HG03066 (cell line): ENCODE measurements around the gene ABCC2.
"Not testable (repeated sequence)": the region's sequence is repeated elsewhere in the genome, so short reads cannot be mapped to it uniquely, and the experiment has no call there.

Experiments used
- ATAC-seq: cut with Tn5 transposase; IDR thresholded peaks from one replicate; pipeline ENCODE4 v1.9.1; 2021; ENCODE audit warnings: low read depth; ENCODE audit not compliant: unreplicated experiment

The ABCC2 gene

DNA sequence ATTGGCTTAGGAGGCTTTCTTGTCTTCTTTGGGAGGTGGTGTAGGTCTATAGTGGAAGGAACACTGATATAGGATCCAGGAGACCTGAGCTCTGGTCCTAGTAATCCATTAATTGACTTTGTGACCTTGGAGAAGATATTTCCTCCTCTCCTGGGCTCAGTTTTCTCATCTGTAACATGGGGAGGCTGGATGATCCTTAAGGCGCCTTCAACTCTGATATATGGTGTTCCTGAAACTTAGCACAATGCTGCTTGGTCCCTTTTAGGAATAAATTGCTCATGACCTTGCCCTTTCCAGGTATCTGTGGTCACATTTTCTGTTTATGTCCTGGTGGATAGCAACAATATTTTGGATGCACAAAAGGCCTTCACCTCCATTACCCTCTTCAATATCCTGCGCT lies 25.3 kb downstream of the ABCC2 start:
- no peak for ATAC-seq

DNA sequence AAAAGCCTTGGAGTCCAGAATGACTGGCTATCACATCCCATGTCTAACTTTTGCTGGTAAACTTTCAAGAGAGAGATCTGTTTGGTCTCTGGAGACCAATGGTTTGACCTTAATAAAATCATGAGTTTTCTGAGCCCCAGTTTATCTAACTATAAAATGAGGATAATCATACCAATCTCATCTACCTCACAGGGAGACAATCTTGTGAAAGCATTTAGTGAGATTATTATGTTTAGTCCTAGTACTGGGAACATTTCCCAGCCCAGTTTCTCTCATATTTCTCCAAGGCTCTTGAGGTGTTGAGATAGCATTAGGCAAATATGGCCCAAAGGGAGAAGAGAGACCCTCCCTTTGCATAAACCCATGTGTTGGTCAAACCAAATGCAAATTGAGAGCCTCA lies 25.8 kb downstream of the ABCC2 start:
- ATAC-seq, result no peak

DNA sequence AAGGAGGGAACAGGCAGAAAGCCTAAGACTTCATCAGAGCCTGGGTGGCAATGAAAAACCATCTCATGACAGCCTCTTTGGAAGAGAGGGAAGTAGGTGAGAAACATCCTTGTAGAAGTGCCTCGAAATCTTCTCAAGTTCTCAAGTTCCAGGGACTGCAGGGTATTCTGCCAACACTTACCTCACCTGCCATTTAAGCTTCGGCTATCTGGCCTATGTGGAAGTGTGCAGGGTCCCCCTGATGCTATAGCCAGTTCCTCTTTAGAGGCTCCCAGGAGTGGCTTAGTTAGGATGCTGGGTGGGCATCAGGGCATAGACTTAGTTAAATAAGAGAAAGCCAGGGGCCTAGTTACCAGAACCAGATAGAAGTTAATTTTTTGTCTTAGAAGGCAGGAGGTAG lies 27.0 kb downstream of the ABCC2 start:
- no peak for ATAC-seq

DNA sequence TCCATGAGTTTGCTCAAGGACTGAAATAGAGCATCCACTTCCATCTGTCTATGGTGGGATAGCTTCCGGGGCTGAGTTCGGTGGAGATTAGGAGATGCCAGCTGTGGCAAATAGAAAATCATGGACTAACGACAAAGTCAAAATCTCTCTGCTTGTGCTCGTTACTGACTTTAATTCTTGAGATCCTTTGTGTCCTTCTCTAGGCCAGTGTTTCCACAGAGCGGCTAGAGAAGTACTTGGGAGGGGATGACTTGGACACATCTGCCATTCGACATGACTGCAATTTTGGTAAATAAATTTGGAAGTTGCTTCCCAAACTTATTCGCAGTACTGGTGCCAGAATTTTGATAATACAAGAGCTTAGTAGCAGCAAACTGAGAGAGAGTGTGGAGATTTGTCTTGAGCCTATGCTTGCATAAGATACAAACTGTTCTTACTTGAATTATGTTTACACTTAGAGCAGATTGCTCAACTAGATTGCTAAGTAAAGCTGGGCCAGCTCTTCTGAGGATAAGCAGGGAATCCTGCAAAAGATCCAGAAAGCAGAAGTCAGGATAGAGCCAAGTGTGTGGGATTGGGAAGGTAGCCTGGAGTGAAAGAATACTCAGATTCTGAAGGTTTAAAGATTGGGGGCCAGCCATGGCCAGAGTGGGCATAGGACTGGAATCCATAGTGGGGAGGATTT lies 27.6 kb downstream of the ABCC2 start:
- no peak for ATAC-seq

DNA sequence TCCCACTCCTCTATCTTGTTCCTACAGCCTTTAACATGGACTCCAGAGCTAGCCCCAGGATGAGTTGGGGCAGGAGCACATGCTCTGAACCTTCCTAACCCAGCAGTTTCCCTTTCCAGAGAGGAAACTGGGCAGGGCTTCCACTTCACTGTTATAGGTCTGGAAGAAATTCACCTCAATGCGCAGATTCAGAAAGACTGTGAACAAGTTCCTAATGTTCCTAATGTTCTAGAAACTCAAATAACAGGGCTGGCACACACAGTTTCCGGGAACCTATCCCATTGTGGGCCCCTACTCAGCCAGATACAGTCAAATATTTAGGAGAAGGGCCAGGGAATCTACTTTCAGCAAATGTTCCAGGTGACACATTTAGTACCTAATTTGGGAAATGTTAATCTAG lies 29.7 kb downstream of the ABCC2 start:
- no peak for ATAC-seq

DNA sequence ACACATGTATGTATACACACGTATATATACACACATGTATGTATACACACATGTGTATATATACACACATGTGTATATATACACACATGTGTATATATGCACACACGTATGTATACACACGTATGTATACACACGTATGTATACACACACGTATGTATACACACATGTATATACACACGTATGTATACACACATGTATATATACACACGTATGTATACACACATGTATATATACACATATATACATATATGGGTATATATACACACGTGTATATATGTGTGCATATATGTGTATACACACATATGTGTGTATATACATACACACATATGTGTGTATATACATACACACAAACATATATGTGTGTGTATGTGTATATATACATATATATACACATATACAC lies 31.7 kb downstream of the ABCC2 start:
- ATAC-seq, result no peak

DNA sequence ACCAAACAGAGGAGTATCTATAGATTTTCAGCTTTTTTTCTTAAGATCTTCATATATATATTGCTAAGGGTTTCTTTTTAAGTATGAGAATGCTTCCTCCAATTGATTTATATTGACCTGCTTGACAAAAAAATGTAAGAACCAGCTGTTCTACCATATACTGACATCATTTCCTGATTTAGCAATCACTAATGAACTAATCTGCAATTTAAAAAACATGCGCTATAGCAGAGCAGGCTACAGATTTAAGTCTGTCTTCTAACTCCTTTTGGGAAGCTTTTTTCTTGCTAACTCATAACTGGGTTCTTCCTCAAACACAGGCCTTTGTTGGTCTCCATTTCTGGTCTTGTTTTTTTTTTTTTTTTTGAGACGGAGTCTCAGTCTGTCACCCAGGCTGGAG lies 33.2 kb downstream of the ABCC2 start:
- ATAC-seq, result no peak

DNA sequence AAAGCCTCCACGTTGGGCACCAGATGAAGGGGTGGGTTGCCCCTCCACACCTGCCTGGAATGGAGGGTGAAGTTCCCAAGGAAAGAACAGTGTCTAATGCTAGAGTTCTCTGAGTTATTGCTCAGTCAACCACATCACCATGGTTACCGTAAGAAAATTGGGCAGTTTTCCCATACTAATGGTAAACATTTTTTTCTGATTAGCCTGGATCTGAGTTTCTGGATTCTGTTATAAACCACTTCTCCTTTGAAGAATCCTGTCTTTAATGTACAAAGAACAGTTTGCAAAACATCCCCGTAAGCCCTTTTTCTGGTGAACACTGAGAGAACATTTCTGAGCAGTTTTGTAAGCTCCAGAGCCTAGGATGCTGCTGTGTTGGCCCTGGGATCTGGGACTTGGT lies 45.5 kb downstream of the ABCC2 start:
- ATAC-seq, result no peak

DNA sequence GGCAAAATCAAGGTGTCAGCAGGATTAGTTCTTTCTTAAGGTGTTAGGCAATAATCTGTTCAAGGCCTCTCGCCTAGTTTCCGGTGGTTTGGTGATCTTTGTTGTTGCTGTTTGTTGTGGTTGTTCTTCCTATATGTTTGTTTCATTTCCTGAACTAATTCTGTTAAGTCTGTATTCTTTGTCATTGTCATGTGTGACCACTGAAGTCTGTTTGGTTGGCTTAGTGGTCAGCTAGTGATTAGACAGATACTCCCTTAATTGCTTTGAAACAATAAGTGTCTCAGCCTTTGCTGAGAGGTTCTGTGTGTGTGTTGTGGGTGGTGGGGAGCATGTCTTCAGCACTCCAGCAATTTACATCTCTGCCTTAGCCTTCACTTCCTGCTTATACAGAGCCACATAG lies 46.0 kb downstream of the ABCC2 start:
- ATAC-seq, result no peak

DNA sequence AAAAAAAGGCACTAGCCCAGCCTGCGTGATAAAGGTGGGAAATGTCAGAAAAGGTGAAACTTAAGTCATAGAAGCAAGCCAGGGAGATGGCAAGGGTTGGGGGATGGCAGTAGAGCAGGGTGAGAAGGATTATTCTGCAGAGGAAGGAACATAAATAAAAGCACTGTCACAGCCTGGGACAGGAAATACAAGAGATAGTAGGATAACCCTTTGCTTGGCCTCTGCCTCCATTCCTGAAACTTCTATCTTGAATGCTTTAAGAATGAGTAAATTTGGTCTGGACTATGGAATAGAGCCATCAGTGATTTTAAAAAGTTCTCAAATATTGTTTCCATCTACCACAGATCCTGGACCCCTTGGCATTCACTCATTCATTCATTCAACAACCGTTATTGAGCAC lies 50.0 kb downstream of the ABCC2 start:
- no peak for ATAC-seq

DNA sequence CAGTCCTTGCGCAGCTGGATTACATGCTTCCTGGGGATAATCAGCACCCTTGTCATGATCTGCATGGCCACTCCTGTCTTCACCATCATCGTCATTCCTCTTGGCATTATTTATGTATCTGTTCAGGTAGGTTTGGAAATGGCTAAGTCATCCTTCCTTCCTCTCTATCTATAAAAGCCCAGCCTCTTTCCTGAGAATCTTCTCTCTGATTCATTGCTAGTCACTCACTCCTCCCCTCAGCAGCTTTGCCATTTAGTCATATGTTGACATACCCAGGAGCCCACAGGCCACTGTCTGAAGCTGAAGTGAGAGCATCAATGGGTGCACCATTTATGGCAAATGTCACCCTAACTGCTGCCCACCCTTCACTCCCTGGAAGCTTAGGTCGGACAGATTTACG lies 52.0 kb downstream of the ABCC2 start:
- no peak for ATAC-seq

DNA sequence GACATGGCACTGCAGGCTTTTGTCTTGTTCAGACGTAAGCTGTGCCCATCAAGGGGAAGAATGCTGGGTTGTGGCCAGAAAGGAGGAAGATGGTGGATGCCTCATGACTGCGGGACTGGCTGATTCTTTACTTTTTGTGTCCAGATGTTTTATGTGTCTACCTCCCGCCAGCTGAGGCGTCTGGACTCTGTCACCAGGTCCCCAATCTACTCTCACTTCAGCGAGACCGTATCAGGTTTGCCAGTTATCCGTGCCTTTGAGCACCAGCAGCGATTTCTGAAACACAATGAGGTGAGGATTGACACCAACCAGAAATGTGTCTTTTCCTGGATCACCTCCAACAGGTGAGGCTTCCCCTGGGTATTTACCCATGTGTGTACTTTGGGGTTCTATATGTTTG lies 53.5 kb downstream of the ABCC2 start:
- no peak for ATAC-seq

DNA sequence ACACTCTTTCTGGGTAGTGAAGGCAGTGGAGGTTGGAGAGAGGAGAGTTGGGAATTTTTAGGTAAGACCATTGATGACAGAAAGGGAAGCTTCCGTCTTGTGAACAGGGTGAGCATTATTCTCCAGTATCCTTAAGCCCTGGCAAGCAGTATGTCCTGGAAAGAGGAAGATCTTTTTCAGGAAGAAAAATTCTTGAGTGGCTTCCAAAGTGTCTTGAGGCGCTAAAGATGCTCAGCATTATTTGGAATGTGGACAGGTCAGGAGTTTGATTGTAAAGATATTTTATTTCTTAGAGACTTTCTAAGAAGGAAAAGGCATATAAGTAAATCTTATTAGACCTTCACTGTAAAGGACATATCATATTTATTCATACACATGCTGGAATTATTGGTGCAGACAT lies 54.3 kb downstream of the ABCC2 start:
- ATAC-seq, result no peak

DNA sequence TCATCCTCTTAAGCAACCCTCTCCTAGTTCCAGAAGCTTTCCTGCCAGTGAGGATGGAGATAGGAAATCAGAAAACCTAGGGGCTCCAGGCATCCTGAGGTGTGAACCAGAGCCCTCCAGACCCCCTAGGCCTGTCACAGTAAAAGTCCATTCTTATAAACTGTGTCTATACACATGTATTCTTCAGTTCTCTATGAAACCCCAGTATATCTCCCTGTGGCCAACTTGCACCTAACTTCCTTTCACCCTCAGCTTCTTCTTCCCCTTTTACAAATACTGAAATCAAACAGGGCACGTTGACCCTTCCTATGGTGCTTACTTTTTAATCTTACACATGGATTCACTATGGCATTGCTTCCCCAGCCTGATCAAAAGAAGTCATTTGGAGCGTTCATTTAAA lies 58.4 kb downstream of the ABCC2 start:
- not testable (repeated sequence) for ATAC-seq

DNA sequence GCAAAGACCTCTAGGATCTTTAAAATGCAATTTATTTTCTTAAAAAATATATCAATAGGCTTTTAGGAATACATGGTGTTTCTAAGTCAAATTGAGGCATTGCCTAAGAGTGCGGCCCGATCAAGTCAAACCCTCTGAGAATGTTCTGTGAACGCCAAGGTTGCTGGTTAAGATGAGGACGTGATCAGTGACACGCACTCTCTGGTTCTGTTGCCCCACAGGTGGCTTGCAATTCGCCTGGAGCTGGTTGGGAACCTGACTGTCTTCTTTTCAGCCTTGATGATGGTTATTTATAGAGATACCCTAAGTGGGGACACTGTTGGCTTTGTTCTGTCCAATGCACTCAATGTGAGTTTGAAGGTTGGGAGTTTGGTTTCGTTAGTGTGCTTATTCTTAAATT lies 59.3 kb downstream of the ABCC2 start:
- ATAC-seq, result no peak

DNA sequence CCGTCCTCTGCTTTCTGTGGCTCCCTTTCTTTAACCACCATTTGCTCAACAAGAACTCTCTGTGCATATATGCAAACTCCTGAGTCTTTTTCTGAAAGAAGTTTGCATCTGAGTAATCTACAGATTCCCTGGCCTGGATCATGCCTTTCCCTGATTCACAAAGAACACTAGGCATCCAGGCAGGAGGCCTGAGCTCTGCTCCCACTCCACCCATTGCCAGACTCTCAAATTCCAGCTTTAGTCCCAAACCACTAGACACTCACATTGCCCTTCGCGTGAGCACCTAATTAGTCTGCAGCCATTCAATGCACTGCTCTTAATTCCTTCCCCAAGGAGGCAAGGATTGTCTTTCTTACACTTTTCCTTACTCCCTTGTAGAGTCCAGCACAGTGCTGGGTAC lies 60.9 kb downstream of the ABCC2 start:
- no peak for ATAC-seq

DNA sequence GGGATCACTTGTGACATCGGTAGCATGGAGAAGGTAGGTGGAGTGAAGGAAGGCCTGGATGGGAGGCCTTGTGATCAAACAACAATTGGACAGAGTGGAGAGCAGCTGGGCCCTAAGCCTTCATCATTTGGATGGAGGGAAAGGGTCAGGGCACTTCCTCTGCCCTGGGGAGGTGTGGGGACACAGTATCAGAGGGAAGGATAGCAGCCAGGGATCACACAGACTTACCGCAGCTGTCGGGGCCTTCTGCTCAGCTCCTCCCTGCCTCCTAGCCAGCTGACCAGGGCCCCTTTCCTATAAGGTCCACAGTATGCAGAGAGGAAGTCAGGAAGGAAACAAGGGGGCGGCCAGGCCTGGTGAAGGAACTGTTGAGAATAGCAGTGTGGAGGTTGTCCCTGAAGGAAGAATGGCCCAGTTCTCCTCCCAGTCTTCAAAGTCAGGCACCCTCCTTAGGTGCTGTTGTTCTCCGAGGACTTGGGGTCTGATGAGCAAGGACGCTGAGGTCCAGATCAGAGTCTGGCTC lies 62.1 kb downstream of the ABCC2 start:
- ATAC-seq, result no peak

DNA sequence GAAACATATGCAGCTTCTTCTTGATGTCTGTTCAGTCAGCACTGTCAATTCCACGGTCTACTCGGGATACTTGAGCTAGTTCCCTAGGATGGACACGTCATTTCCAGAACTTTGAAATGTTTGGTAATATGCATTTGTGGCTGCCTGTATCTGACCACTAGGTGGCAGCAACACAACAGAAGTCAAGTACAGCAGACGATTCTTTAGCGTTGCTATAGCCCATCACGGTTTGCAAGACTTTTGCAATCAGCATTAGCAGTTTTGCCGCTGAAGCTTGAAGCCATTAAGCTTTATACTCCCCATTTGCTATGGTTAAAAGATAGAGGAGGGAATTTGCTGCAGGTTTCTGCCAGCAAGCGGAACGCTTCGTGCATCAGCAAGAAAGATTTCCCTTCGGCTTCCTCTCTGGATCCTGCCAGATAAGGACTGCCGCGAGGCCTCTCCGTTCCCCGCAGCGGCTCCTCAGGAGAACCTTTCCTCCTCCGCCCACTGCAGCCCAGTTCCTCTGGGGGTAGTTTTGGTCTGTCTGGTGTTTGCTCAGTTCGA lies 63.5 kb downstream of the ABCC2 start:
- ATAC-seq, result no peak

DNA sequence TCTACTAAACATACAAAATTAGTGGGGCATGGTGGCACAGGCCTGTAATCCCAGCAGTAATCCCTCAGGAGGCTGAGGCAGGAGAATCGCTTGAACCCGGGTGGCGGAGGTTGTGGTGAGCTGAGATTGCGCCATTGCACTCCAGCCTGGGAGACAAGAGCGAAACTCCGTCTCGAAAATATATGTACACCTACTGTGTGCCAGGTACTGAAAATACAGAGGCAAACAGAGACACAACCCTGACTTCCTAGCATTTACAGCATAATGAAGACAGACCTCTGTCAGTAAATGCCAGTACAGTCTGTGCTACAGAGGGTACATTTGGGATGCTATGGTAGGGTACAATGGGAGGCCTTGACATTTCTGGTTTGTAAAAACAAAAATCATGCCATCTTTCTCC lies 66.6 kb downstream of the ABCC2 start:
- ATAC-seq, result no peak

DNA sequence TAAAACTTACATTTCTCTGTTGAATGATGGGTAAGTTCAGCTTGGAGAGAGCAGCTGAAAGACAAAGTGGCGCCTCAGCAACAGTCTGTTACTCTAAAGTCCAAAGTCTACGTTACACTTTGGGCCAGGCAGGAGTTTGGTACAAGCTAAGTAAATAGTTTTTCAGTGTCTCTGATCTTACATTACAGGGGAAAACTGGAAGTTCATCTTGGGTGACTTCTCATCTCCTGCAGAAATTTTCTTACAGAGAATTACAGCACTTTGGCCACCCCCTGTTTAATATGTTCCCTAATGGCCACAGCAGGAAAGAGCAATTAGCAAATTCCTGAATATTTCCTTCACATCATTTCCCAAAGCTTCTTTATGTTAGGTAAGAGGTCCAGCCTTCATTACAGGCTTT lies 67.1 kb downstream of the ABCC2 start:
- ATAC-seq, result no peak

DNA sequence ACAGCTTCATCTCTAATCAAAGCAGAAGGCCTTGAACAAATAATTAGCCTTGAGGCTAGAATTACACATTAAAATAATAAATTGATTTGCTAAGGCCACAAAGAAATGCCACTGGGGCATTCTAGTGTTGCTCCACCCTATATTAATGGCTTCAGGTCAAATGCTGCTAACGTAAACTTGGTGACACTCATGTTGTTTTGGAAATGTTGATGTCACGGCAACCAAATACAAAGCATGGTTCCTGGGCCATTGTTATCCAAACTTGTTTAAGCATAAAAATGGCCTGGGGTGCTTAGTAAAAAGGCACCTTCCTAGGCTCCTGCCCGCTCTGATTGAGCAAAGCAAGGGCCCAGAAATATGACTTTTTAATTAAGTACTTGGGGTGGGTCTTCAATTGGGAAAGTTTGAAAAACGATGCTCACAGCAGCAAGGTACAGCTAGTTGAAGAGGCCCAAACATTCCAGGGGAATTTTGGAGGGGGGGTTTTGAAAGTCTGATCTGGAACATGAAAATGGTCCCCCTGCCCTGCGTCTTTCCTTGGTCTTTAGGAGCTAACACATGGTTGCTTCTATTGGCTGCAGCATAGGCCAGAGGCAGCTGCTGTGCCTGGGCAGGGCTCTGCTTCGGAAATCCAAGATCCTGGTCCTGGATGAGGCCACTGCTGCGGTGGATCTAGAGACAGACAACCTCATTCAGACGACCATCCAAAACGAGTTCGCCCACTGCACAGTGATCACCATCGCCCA lies 67.8 kb downstream of the ABCC2 start:
- ATAC-seq, result no peak

DNA sequence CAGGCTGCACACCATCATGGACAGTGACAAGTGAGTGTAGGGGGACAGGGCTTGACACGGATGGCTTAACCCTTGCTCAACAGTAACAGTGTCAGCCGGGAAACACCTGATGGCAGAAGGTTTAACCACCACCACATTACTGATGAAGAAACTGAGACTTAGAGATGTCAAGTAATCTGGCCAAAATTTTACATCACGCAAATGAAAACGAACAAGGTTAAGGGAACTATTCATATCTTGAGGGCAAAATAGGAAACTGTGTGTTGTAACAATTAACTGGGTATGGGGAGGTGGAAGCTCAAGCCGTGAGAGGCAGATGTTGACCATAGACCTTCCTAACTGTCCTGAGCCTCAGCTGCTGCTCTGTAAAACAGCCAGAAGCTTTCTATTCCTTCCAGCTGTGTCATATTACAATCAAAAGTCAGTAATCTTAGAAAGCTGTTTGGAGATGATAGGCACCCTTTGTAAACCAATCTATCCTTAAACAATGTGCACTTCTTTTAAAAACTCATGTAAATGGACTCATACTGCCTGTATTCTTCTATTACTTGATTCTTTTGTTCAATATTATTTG lies 68.4 kb downstream of the ABCC2 start:
- ATAC-seq, result no peak
